Measurements from ENCODE around the gene MVP.
"Not testable (repeated sequence)": the region's sequence is repeated elsewhere in the genome, so short reads cannot be mapped to it uniquely, and the experiment has no call there.

MVP gene
- long read RNA-seq, donor 1, partial matches to known transcripts: 0 of 3 reads
- long read RNA-seq, donor 1, other reads (novel, unspliced or antisense): 0 of 3 reads
- long read RNA-seq, donor 2, partial matches to known transcripts: 10 of 30 reads
- long read RNA-seq, donor 2, other reads (novel, unspliced or antisense): 20 of 30 reads
- long read RNA-seq, donor 3, partial matches to known transcripts: 0 of 36 reads
- long read RNA-seq, donor 3, other reads (novel, unspliced or antisense): 36 of 36 reads
- long read RNA-seq, donor 4: 0 reads
- long read RNA-seq, donor 5, partial matches to known transcripts: 228 of 230 reads
- long read RNA-seq, donor 5, other reads (novel, unspliced or antisense): 0 of 230 reads
- long read RNA-seq, donor 6, partial matches to known transcripts: 0 of 2 reads
- long read RNA-seq, donor 6, other reads (novel, unspliced or antisense): 0 of 2 reads
- long read RNA-seq, donor 7: 0 reads
- long read RNA-seq, donor 8, partial matches to known transcripts: 0 of 2 reads
- long read RNA-seq, donor 8, other reads (novel, unspliced or antisense): 0 of 2 reads

- no peak for DNase-seq
Measured at GRCh38 chr16:29820271-29820701, at the start of gene MVP. MVP (plus strand) TSS chr16:29820462; CDS start chr16:29830550, 10,088 bp downstream.

- not testable (repeated sequence) for DNase-seq
Measured at GRCh38 chr16:29772330-29772729, 47.9 kb upstream of the MVP start.

- DNase-seq: no peak
Measured at GRCh38 chr16:29774730-29775129, 45.5 kb upstream of the MVP start.

- no peak for DNase-seq
Measured at GRCh38 chr16:29775742-29776408, 44.4 kb upstream of the MVP start.

- DNase-seq: no peak
Measured at GRCh38 chr16:29777576-29778350, 42.5 kb upstream of the MVP start, which contains the start of gene ZG16. ZG16 (plus strand) TSS chr16:29778256; CDS start chr16:29779267, 1,011 bp downstream.

- DNase-seq: no peak
Measured at GRCh38 chr16:29779474-29779873, 40.8 kb upstream of the MVP start.

GRCh38 chr16:29783094-29783953 is 36.9 kb upstream of the MVP start:
- DNase-seq: not testable (repeated sequence)

- DNase-seq: no peak
Measured at GRCh38 chr16:29784157-29784556, 36.1 kb upstream of the MVP start.

GRCh38 chr16:29784901-29785500 is 35.3 kb upstream of the MVP start:
- DNase-seq: peak; percentile 75

GRCh38 chr16:29787155-29787554 is 33.1 kb upstream of the MVP start:
- not testable (repeated sequence) for DNase-seq

- no peak for DNase-seq
Measured at GRCh38 chr16:29789775-29790182, 30.5 kb upstream of the MVP start.

GRCh38 chr16:29790183-29790948 is 29.9 kb upstream of the MVP start, which contains the start of gene KIF22:
KIF22 (plus strand) TSS chr16:29790751; CDS start chr16:29790760, 9 bp downstream.
- peak; percentile 94 for DNase-seq

GRCh38 chr16:29790949-29791844 is 29.1 kb upstream of the MVP start:
- DNase-seq: no peak

- no peak for DNase-seq
Measured at GRCh38 chr16:29791845-29792807, 28.1 kb upstream of the MVP start.

GRCh38 chr16:29793153-29793552 is 27.1 kb upstream of the MVP start:
- not testable (repeated sequence) for DNase-seq

- DNase-seq: no peak
Measured at GRCh38 chr16:29794231-29794710, 26.0 kb upstream of the MVP start.

GRCh38 chr16:29802416-29802935 is 17.8 kb upstream of the MVP start:
- DNase-seq: no peak
